ENCODE results near the gene CCDC187. TPM values are rescaled to one million over a fixed set of nuclear protein-coding genes. Genes with fewer than 3 reads are reported as not detected.

The CCDC187 gene
- total and polyA plus RNA-seq, 12 donors = 0.02 to 0.07 (median 0.03) TPM; not detected in 8

DNA sequence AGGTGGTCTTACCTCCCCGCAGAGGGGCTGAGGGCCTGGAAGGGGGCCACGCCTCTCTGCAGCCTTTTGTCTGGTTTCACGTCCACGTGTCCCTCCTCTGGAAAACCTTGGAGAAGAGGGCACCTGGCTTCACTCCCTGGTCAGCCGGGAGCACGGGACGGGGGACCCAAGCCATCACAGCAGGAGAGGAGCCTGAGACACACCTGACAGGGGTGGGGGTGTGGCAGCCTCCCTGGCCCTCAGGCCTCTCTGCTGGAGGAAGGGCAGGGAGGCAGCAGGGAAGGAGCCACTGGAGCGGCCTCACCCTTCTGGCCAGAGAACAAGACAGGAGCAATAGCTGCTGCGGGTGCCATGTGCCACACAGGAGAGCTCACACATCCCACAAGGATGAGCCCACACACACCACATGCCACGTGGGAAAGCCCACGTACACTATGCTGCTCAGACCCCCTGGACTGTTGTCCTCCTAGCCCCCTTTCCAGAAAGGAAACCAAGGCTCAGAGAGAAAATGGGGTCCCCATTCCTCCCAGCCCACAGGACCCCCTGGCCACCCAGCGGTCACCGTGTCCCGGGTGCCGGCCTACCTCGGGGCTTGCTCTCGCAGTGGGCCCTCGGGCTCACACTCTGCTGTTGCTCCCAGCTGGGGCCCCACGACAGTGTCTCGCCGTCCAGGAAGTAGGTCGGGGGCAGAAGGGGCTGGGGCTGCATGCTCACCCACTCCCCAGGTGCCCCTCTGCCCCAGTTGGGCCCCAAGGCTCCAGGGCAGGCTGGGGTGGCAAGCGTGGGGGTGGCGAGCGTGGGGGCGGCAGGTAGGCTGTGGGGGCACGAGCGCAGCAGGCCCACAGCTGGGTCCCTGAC, 18.2 kb downstream of the CCDC187 start:
- Histone ChIP-seq H3K4me3 (no peak overlapping the region), H3K36me3 (no peaks in the 10 kb centered on the region), H3K27me3 (peaks cover 0 to 65% (median 46%) of the 10 kb centered on the region in 7 donors), H3K9me3 (no peaks in the 10 kb centered on the region), H3K27ac (no peak overlapping the region), H3K4me1 (peaks cover 0 to 13% (median 6%) of the 10 kb centered on the region in 9 donors)
- peak in 1 of 2 donors; percentile 5 for DNase-seq
- 79 to 83% methylated on average over 27 to 28 of the region's 28 CpGs for WGBS, 2 donors
- TF ChIP-seq, protein P1, sequence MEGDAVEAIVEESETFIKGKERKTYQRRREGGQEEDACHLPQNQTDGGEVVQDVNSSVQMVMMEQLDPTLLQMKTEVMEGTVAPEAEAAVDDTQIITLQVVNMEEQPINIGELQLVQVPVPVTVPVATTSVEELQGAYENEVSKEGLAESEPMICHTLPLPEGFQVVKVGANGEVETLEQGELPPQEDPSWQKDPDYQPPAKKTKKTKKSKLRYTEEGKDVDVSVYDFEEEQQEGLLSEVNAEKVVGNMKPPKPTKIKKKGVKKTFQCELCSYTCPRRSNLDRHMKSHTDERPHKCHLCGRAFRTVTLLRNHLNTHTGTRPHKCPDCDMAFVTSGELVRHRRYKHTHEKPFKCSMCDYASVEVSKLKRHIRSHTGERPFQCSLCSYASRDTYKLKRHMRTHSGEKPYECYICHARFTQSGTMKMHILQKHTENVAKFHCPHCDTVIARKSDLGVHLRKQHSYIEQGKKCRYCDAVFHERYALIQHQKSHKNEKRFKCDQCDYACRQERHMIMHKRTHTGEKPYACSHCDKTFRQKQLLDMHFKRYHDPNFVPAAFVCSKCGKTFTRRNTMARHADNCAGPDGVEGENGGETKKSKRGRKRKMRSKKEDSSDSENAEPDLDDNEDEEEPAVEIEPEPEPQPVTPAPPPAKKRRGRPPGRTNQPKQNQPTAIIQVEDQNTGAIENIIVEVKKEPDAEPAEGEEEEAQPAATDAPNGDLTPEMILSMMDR (IDR thresholded peaks at IDR 0.05) = no peak
- ATAC-seq = no peak
- intact Hi-C loops (cut with DNase I) = loop anchor here in 4 of 10 donors (5.0 to 10.0 kb wide), 4 partner anchors 111 to 681 kb away; no protein-coding TSS in a partner anchor

DNA sequence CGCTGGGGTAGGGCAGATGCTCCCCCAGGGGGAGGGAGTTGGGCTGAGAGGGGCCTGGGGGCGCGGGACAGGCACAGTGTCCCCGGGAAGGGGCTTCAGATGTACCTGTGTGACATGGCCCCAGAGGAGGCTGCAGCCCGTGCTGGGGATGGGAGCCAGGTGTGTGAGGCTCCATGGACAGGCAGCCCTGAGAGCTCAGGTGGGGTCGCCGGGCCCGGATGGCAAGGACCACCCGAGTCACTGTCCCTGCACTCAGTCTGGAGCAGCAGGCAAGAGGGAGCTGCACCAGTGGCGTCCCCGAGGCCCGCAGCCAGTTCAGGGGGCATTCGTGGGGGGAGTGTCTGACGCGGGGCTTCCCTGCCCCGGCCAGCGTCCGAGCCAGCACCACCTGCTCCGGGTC, 18.9 kb downstream of the CCDC187 start:
- no peak for ATAC-seq

DNA sequence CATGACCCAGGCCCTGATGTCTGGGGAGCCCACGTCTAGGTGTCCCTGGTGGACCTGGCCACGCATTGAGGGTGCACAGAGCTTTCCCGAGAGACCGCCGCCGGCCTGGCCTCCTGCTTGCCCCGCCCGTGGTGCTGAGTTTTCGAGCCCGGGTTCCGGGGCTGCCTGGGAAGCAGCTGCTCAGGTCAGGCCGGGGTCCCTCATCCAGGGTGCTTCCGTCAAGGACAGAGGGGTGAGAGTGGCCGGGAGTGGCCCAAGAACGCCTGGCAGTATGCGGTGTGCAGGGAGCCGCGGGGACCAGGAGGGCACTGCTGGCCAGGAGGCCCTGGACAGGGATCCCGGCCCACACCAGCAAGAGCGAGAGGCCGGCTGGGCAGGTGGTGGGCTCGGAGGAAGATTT, 19.6 kb downstream of the CCDC187 start:
- ATAC-seq (no peak), DNase-seq (peak in 1 of 2 donors; percentile 18)
- peaks cover 0 to 13% (median 6%) of the 10 kb centered on the region in 9 donors for H3K4me1 ChIP-seq
- no peak overlapping the region for H3K27ac ChIP-seq
- H3K36me3 ChIP-seq = no peaks in the 10 kb centered on the region
- 68 to 70% methylated on average over 22 of the region's 22 CpGs for WGBS, 2 donors
- H3K4me3 ChIP-seq = no peak overlapping the region
- TF ChIP-seq, protein P1 (IDR thresholded peaks at IDR 0.05) = no peak
- no peaks in the 10 kb centered on the region for H3K9me3 ChIP-seq
- peaks cover 0 to 63% (median 39%) of the 10 kb centered on the region in 7 donors for H3K27me3 ChIP-seq
- intact Hi-C loops (cut with DNase I) = loop anchor here in 7 of 10 donors (5.0 to 10.0 kb wide), 7 partner anchors 110 to 680 kb away; partner anchors contain the start of gene UBAC1 (in 1 of the 7)

More for the DNA sequence above, 18.9 kb downstream of the CCDC187 start:
- TF ChIP-seq, protein P1 (IDR thresholded peaks at IDR 0.05) = no peak
- WGBS, 2 donors = 82 to 89% methylated on average over 19 of the region's 19 CpGs
- peak in 1 of 2 donors; percentile 7 for DNase-seq
- Histone ChIP-seq H3K27me3 (peaks cover 0 to 63% (median 39%) of the 10 kb centered on the region in 7 donors), H3K9me3 (no peaks in the 10 kb centered on the region), H3K36me3 (no peaks in the 10 kb centered on the region), H3K4me3 (no peak overlapping the region), H3K4me1 (peaks cover 0 to 13% (median 6%) of the 10 kb centered on the region in 9 donors), H3K27ac (no peak overlapping the region)
- intact Hi-C loops (cut with DNase I) = loop anchor here in 8 of 10 donors (5.0 to 10.0 kb wide), 7 partner anchors 110 to 680 kb away; partner anchors contain the start of gene UBAC1 (in 1 of the 8)

Measured in heart right ventricle (tissue), 16 donors.